GM12878 (cell line): Measurements from ENCODE around the gene INCA1.

ENCODE experiments used
- CBX5 ChIP-seq: sonication (generic); IDR thresholded peaks from 2 replicates; pipeline ENCODE4 v1.6.1; 2016; ENCODE audit warnings: low read depth, moderate library complexity, mild to moderate bottlenecking, inconsistent platforms
- CTCF ChIP-seq, 3 experiments: IDR thresholded peaks in 2 of 3; conservative IDR thresholded peaks in 1 of 3; 2 replicates each; pipeline ENCODE4 v1.5.1; 2011; ENCODE audit warnings: low read depth in 3 of 3, low read length in 3 of 3, mild to moderate bottlenecking in 3 of 3, control low read depth in 2 of 3, moderate library complexity in 2 of 3, inconsistent platforms in 1 of 3, mixed read lengths in 1 of 3; ENCODE audit not compliant: control insufficient read depth in 2 of 3, insufficient read depth in 1 of 3; ENCODE audit errors: extremely low read depth in 1 of 3
- JUND ChIP-seq: IDR thresholded peaks from 2 replicates; pipeline ENCODE4 v1.6.1; 2012; ENCODE audit warnings: low read depth, mild to moderate bottlenecking, low read length, improper control_type of control experiment, moderate library complexity
- POLR2A ChIP-seq: IDR thresholded peaks from 2 replicates; pipeline ENCODE4 v1.6.1; 2011; ENCODE audit warnings: low read depth, mild to moderate bottlenecking, low read length
- RAD21 ChIP-seq: IDR thresholded peaks from 2 replicates; pipeline ENCODE4 v1.6.1; 2011; ENCODE audit warnings: mild to moderate bottlenecking, low read depth, low read length, moderate library complexity; ENCODE audit not compliant: insufficient read depth
- RB1 ChIP-seq: fragments of 450-650 bp; formaldehyde crosslinking; IDR thresholded peaks from 2 replicates; pipeline ENCODE4 v1.6.1; 2017; ENCODE audit warnings: mild to moderate bottlenecking, borderline replicate concordance
- SPI1 ChIP-seq: IDR thresholded peaks from 2 replicates; pipeline ENCODE4 v1.6.1; 2011; ENCODE audit warnings: low read depth, mild to moderate bottlenecking, low read length, moderate library complexity, borderline replicate concordance; ENCODE audit not compliant: insufficient read depth
- SREBF2 ChIP-seq: IDR thresholded peaks from 2 replicates; pipeline ENCODE4 v1.6.1; 2012; ENCODE audit warnings: mild to moderate bottlenecking, low read length

- TF ChIP-seq CTCF (IDR thresholded peaks at IDR 0.05 in 2 of 3, conservative IDR thresholded peaks at IDR 0.05 in 1 of 3; ENCODE audit: control insufficient read depth in 2 of 3, extremely low read depth in 1 of 3, insufficient read depth in 1 of 3, low read depth in 3 of 3, low read length in 3 of 3) = no peak
- TF ChIP-seq RAD21 = no peak
- no peak for TF ChIP-seq RB1
- TF ChIP-seq SPI1 = no peak
- TF ChIP-seq CBX5 = no peak
- TF ChIP-seq JUND = no peak
- no peak for TF ChIP-seq SREBF2
- no peak for TF ChIP-seq POLR2A
These were observed 36.2 kb upstream of the INCA1 start for GRCh38 chr17:5033352-5034015.
